HEK293T (cell line): ENCODE measurements around the gene BMAL2.

ENCODE experiments used
- CTCF ChIA-PET: fragments of 350-600 bp; formaldehyde crosslinking; extraction: SDS; loops from one replicate; lab custom pipeline; 2021; ENCODE audit warnings: antibody characterized with exemption, inconsistent platforms; lab: Yijun Ruan, JAX
- POLR2A ChIA-PET: fragments of 350-600 bp; formaldehyde crosslinking; extraction: SDS; loops from one replicate; lab custom pipeline; 2020; ENCODE audit warnings: antibody characterized with exemption, inconsistent platforms; lab: Yijun Ruan, JAX
- DNase-seq: peaks from one replicate; pipeline ENCODE4 v3.0.0; 2012; ENCODE audit warnings: mixed read lengths; ENCODE audit errors: extremely low spot score
- ARNT ChIP-seq: fragments of 450-650 bp; IDR thresholded peaks from 2 replicates; pipeline ENCODE4 v1.6.1; 2017; ENCODE audit warnings: mild to moderate bottlenecking
- BHLHE40 ChIP-seq: fragments of 450-650 bp; IDR thresholded peaks from 2 replicates; pipeline ENCODE4 v1.6.1; 2016; ENCODE audit warnings: mild to moderate bottlenecking, moderate library complexity, borderline replicate concordance
- CTBP1 ChIP-seq: fragments of 450-650 bp; IDR thresholded peaks from 2 replicates; pipeline ENCODE4 v1.6.1; 2016; ENCODE audit warnings: borderline replicate concordance
- ELF4 ChIP-seq: fragments of 450-650 bp; IDR thresholded peaks from 2 replicates; pipeline ENCODE4 v1.6.1; 2017; ENCODE audit warnings: antibody characterized with exemption
- FOXA1 ChIP-seq: fragments of 450-650 bp; IDR thresholded peaks from 2 replicates; pipeline ENCODE4 v1.6.1; 2016; ENCODE audit warnings: mild to moderate bottlenecking
- FOXK2 ChIP-seq: fragments of 450-650 bp; IDR thresholded peaks from 2 replicates; pipeline ENCODE4 v1.6.1; 2016; ENCODE audit warnings: mild to moderate bottlenecking
- FOXM1 ChIP-seq: fragments of 450-650 bp; IDR thresholded peaks from 2 replicates; pipeline ENCODE4 v1.6.1; 2017; ENCODE audit warnings: mild to moderate bottlenecking, borderline replicate concordance
- HDGF ChIP-seq: fragments of 450-650 bp; IDR thresholded peaks from 2 replicates; pipeline ENCODE4 v1.6.1; 2017; ENCODE audit warnings: antibody characterized with exemption, borderline replicate concordance
- L3MBTL2 ChIP-seq: fragments of 450-650 bp; conservative IDR thresholded peaks from 2 replicates; pipeline ENCODE4 v1.6.1; 2016; ENCODE audit warnings: mild to moderate bottlenecking
- LEF1 ChIP-seq: fragments of 450-650 bp; IDR thresholded peaks from 2 replicates; pipeline ENCODE4 v1.6.1; 2017; ENCODE audit warnings: mild to moderate bottlenecking, borderline replicate concordance
- NFRKB ChIP-seq: fragments of 450-650 bp; IDR thresholded peaks from 2 replicates; pipeline ENCODE4 v1.6.1; 2016; ENCODE audit warnings: mild to moderate bottlenecking, moderate library complexity
- SP1 ChIP-seq: fragments of 450-650 bp; IDR thresholded peaks from 2 replicates; pipeline ENCODE4 v1.6.1; 2017
- SUZ12 ChIP-seq: fragments of 450-650 bp; IDR thresholded peaks from 2 replicates; pipeline ENCODE4 v1.6.1; 2016; ENCODE audit warnings: mild to moderate bottlenecking
- TARDBP ChIP-seq: fragments of 450-650 bp; IDR thresholded peaks from 2 replicates; pipeline ENCODE4 v1.6.1; 2016
- ZNF384 ChIP-seq: fragments of 450-650 bp; IDR thresholded peaks from 2 replicates; pipeline ENCODE4 v1.6.1; 2016
- TF ChIP-seq, protein P1 (sequence below): fragments of 450-650 bp; IDR thresholded peaks from 2 replicates; pipeline ENCODE4 v1.6.1; 2016

BMAL2 gene

DNA sequence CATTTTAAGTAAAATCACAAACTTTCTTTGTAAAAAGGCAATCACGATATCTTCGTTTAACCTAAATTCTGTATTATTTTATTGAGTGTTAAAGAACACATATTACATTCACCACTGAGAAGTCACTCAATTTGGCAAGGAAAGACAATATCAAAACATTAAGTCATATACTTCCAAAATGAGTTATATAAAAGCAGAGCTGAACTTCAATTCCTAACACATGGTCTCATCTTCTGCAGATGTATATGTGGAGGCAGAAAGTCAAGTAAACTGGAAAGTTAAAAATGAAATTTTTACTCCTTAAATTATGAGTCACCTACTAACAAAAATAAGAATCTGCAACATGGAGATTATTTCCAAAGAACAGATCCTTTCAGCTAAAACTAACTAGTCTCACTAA is 28.7 kb downstream of the BMAL2 start:
- ChIA-PET POLR2A (no interaction called here), CTCF (no interaction called here)
- no peak for DNase-seq
- no peak for TF ChIP-seq SUZ12
- no peak for TF ChIP-seq NFRKB
- TF ChIP-seq L3MBTL2: no peak
- TF ChIP-seq ZNF384: no peak
- TF ChIP-seq TARDBP: no peak
- no peak for TF ChIP-seq FOXM1
- TF ChIP-seq, protein P1, sequence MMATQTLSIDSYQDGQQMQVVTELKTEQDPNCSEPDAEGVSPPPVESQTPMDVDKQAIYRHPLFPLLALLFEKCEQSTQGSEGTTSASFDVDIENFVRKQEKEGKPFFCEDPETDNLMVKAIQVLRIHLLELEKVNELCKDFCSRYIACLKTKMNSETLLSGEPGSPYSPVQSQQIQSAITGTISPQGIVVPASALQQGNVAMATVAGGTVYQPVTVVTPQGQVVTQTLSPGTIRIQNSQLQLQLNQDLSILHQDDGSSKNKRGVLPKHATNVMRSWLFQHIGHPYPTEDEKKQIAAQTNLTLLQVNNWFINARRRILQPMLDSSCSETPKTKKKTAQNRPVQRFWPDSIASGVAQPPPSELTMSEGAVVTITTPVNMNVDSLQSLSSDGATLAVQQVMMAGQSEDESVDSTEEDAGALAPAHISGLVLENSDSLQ: no peak
- no peak for TF ChIP-seq SP1
- no peak for TF ChIP-seq FOXA1
- no peak for TF ChIP-seq CTBP1

DNA sequence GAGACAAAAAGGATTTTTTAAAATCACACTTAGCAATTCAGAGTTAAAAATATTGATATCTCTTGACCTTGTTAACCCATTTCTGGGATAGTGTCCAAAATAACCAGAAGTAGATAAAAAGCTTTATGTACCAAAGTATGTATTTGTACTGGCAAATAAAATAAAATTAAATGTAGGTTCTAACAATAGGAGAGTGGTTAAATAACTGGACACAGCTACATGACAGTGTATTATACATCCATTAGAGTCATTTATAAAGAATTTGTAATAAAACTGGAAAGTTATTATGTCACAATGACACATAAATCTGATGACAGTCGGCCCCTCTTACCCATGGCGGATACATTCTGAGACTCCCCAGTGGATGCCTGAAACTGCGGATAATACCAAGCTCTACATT is 34.0 kb downstream of the BMAL2 start:
- DNase-seq: no peak
- POLR2A ChIA-PET: no interaction called here
- CTCF ChIA-PET: no interaction called here
- TF ChIP-seq FOXA1 (no peak), L3MBTL2 (no peak), FOXM1 (no peak), ARNT (no peak)

DNA sequence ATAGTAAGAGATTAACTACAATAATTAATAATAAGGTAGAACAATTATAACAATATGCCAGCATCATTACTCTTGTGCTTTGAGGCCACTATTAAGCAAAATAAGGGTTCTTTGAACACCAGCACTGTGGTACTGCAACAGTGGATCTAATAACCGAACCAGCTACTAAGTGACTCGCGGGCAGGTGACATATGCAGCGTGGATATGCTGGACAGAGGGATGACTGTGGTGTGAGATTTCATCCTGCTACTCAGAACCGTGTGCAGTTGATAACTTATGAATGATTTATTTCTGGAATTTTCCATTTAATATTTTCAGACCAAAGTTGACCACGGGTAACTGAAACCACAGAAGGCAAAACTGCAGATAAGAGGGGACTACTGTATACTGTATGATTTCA is 34.4 kb downstream of the BMAL2 start:
- CTCF ChIA-PET: interaction anchor here (0.6 kb wide), 1 partner anchor 14 kb away, joined by 5 read pairs; no protein-coding TSS in a partner anchor
- TF ChIP-seq CTBP1 (no peak), FOXK2 (no peak), TARDBP (no peak), LEF1 (no peak), SP1 (no peak), FOXM1 (no peak), ELF4 (no peak), HDGF (no peak), BHLHE40 (no peak), SUZ12 (no peak)
- TF ChIP-seq, protein P1: no peak

DNA sequence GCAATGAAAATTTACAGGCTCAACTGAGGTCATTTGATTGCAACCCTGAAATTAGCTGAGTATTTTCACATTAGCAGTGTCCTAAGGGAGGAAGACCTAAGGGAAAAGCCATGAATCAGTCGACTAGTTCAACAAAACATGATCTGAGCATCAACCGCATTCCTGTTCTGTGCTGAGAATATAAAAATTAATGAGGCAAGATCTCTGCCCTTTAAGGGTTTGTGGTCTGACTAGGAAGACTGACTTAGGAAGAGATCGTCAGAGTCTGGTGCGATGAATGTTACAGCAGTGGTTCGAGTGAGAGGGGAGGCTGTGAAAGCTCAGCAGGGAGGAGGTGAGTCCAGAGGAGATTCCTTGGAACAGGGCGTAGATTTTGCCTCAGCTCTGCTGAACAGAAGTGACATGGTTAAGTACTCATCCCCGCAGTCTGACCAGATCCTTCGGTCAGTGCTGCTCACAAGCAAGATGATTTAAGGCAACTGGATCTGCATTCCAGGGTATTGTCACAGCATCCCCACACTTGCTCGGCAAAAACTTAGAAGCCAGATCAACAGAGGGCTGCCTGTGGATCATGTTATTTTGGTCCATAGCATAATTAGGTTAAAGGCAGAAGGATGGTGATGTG is 49.6 kb downstream of the BMAL2 start:
- CTCF ChIA-PET: interaction anchor here (0.6 kb wide), 1 partner anchor 12 kb away, joined by 3 read pairs; no protein-coding TSS in a partner anchor
- POLR2A ChIA-PET: no interaction called here
- TF ChIP-seq TARDBP: no peak
- TF ChIP-seq, protein P1: no peak
- no peak for TF ChIP-seq HDGF
- no peak for TF ChIP-seq ZNF384
- TF ChIP-seq SP1: no peak
- TF ChIP-seq L3MBTL2: no peak
- TF ChIP-seq CTBP1: no peak
- DNase-seq: no peak

More for the DNA sequence above, 34.4 kb downstream of the BMAL2 start:
- no peak for DNase-seq
- POLR2A ChIA-PET: no interaction called here
